ENCODE results near the gene IL15RA. TPM values are rescaled to one million over a fixed set of nuclear protein-coding genes. Genes with fewer than 3 reads are reported as not detected.

Gene IL15RA
- total and polyA plus RNA-seq, 2 of the 8 experiments (the other 6 are each of a cell fraction or from before 2014, with no cell fraction given), result 1.3 to 1.4 TPM

DNA sequence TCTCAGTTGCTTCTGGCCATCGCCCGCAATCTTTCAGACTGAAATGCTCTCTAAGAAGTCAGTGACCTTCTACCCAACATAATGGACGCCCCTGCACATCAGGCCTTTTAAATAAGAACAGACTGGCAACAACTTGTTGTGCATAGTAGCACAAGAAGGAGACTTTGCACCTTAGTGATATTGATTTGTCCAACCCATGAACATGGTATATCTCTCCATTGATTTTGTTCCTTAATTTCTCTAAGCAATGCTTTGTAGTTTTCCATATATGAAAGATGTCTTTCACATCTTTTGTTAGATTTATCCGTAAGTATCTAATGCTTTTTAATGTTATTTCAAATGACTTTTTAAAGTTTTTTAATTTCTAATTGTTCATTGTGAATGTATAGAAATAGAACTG is 4.3 kb downstream of the IL15RA start:
- Histone ChIP-seq H3K14ac (ENCODE audit: insufficient read length) (no peak overlapping the region), H2AK5ac (ENCODE audit: low read depth, low read length) (no peak overlapping the region), H3K27me3 (replicated peaks in 1 of 4; ENCODE audit: control insufficient read depth in 3 of 4, extremely low read depth in 1 of 4, insufficient read depth in 3 of 4, low read length in 3 of 4) (peaks cover 3 to 29% (median 25%) of the 10 kb centered on the region in 4 experiments), H3K27ac (ENCODE audit: low read depth, low read length) (no peak overlapping the region), H3K4me2 (ENCODE audit: insufficient read depth in 1 of 2, low read depth in 2 of 2, low read length in 2 of 2) (no peak overlapping the region), H3K79me2 (ENCODE audit: control insufficient read depth in 1 of 2, insufficient read depth in 2 of 2, low read length in 2 of 2) (no peaks in the 10 kb centered on the region), H3K4me1 (replicated peaks in 1 of 4; ENCODE audit: control insufficient read depth in 3 of 4, insufficient read depth in 4 of 4, low read length in 3 of 4) (no peaks in the 10 kb centered on the region; a peak in 1 of 7 replicates), H4K8ac (ENCODE audit: extremely low read depth, insufficient read depth, low read length) (no peak overlapping the region), H3K56ac (replicated peaks; ENCODE audit: insufficient read length, low read depth, low read length) (no peak overlapping the region), H3K79me1 (ENCODE audit: low read depth, low read length) (no peaks in the 10 kb centered on the region; the same call in 1 of the 2 replicates), H2BK20ac (ENCODE audit: low read length) (no peak overlapping the region), H3K4me3 (ENCODE audit: extremely low read depth in 1 of 4, insufficient read depth in 2 of 4, low read depth in 3 of 4, low read length in 4 of 4) (no peak overlapping the region), H3K36me3 (ENCODE audit: control insufficient read depth in 2 of 4, insufficient read depth in 4 of 4, low read length in 3 of 4) (no peaks in the 10 kb centered on the region), H2BK120ac (replicated peaks; ENCODE audit: low read depth, low read length) (no peak overlapping the region), H4K5ac (ENCODE audit: insufficient read length, low read depth, low read length) (no peak overlapping the region), H2BK12ac (ENCODE audit: low read depth, low read length) (no peak overlapping the region), H2BK5ac (ENCODE audit: low read depth, low read length) (no peak overlapping the region), H3K4ac (replicated peaks; ENCODE audit: insufficient read length, low read depth, low read length) (no peak overlapping the region), H3K23ac (ENCODE audit: insufficient read length) (no peak overlapping the region), H2AFZ (ENCODE audit: low read length) (no peak overlapping the region), H3K9ac (replicated peaks in 1 of 4; ENCODE audit: extremely low read depth in 1 of 4, low read depth in 3 of 4, low read length in 3 of 4) (no peak overlapping the region), H4K20me1 (replicated peaks in 1 of 2; ENCODE audit: control insufficient read depth in 1 of 2, insufficient read depth in 2 of 2, low read length in 2 of 2) (peaks cover 0 to 2% of the 10 kb centered on the region in 2 experiments), H3K18ac (ENCODE audit: extremely low read depth, low read length) (no peak overlapping the region), H3K23me2 (ENCODE audit: low read depth, low read length) (peaks cover 14% of the 10 kb centered on the region), H2BK15ac (ENCODE audit: low read length) (no peak overlapping the region), H4K91ac (replicated peaks; ENCODE audit: insufficient read length, low read length) (no peak overlapping the region), H3K9me3 (ENCODE audit: insufficient read depth in 2 of 2, low read depth in 1 of 2, low read length in 1 of 2) (no peaks in the 10 kb centered on the region)
- no peak for DNase-seq (ENCODE audit: low read depth in 1 of 2, low spot score in 2 of 2)
- CTCF ChIA-PET (ENCODE audit: partially characterized antibody), result no interaction called here
- 67% methylated on average over 4 of the region's 4 CpGs; no CpG with 5 or more reads in 1 of the 2 experiments for WGBS, 2 experiments (ENCODE audit: extremely low coverage in 1 of 2, insufficient coverage in 1 of 2, insufficient read length in 1 of 2, insufficient replicate concordance in 2 of 2, low coverage in 1 of 2, low lambda C conversion rate in 2 of 2, missing lambda C conversion rate in 1 of 2)
- no peak for FAIRE-seq
- TF ChIP-seq RNF2 (IDR thresholded peaks at IDR 0.05; ENCODE audit: borderline replicate concordance, low read depth, low read length, missing control alignments, poor library complexity, severe bottlenecking) (no peak), POLR2AphosphoS5 (IDR thresholded peaks at IDR 0.05; ENCODE audit: low read depth, low read length) (no peak), TAF1 (IDR thresholded peaks at IDR 0.05; ENCODE audit: low read depth, low read length) (no peak), JUN (IDR thresholded peaks at IDR 0.05; ENCODE audit: low read depth, low read length) (no peak)
- TF ChIP-seq, protein P1, sequence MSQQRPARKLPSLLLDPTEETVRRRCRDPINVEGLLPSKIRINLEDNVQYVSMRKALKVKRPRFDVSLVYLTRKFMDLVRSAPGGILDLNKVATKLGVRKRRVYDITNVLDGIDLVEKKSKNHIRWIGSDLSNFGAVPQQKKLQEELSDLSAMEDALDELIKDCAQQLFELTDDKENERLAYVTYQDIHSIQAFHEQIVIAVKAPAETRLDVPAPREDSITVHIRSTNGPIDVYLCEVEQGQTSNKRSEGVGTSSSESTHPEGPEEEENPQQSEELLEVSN (IDR thresholded peaks at IDR 0.05), result no peak
- POLR2A ChIA-PET (ENCODE audit: partially characterized antibody), result no interaction called here
